B cell (primary cell): Measurements from ENCODE around the gene PDHA1. TPM values are rescaled to one million over a fixed set of nuclear protein-coding genes. Genes with fewer than 3 reads are reported as not detected.

Experiments used
- ATAC-seq: fragments of 200-7000 bp; cut with Tn5 transposase; one replicate; pipeline ENCODE4 v1.10.0; 2021; ENCODE audit warnings: low read depth, mild to moderate bottlenecking, moderate number of reproducible peaks, moderate library complexity
- CTCF ChIA-PET: fragments of 350-600 bp; sonication (Branson Sonifier 250); formaldehyde crosslinking; loops from one replicate; lab custom pipeline; 2021; ENCODE audit warnings: antibody characterized with exemption, inconsistent platforms; lab: Charles Lee
- POLR2A ChIA-PET: fragments of 350-600 bp; sonication (Branson Sonifier 250); formaldehyde crosslinking; loops from one replicate; lab custom pipeline; 2021; ENCODE audit warnings: antibody characterized with exemption; lab: Charles Lee
- DNase-seq: peaks from one replicate; pipeline ENCODE4 v3.0.0; 2013
- H2AFZ ChIP-seq: 2 replicates; pipeline ENCODE4 v1.6.1; 2012; ENCODE audit warnings: mild to moderate bottlenecking, low read depth, low read length; ENCODE audit not compliant: insufficient read depth, poor library complexity, severe bottlenecking
- H3K27ac ChIP-seq, 2 donors: 1 replicate in 1 of 2; 2 replicates in 1 of 2; pipeline ENCODE4 v1.5.1; 2012 to 2013; ENCODE audit warnings: low read length in 2 of 2, mild to moderate bottlenecking in 2 of 2, moderate library complexity in 1 of 2
- H3K27me3 ChIP-seq, 4 experiments: fragments of 200-600 bp in 1 of 4; sonication (generic) in 1 of 4; replicated peaks in 1 of 4; 1 replicate in 2 of 4; 2 replicates in 2 of 4; pipeline versions ENCODE4 v1.6.1 to v1.7.0; 2013 to 2016; ENCODE audit warnings: low read length in 3 of 4, mild to moderate bottlenecking in 2 of 4, mixed read lengths in 1 of 4, moderate library complexity in 1 of 4; ENCODE audit not compliant: insufficient read depth in 4 of 4, control insufficient read depth in 3 of 4; ENCODE audit errors: control extremely low read depth in 1 of 4
- H3K36me3 ChIP-seq, 2 experiments: replicated peaks in 1 of 2; 1 replicate in 1 of 2; 2 replicates in 1 of 2; pipeline versions ENCODE4 v1.6.1 to v1.7.1; 2013; ENCODE audit warnings: low read length in 1 of 2; ENCODE audit not compliant: insufficient read depth in 2 of 2, control insufficient read depth in 1 of 2; ENCODE audit errors: control extremely low read depth in 1 of 2, extremely low read depth in 1 of 2
- H3K4me1 ChIP-seq, 2 donors: fragments of 200-600 bp in 1 of 2; sonication (generic) in 1 of 2; 1 replicate in 1 of 2; 2 replicates in 1 of 2; pipeline versions ENCODE4 v1.5.1 to v1.6.1; 2013 to 2017; ENCODE audit warnings: low read length in 2 of 2; ENCODE audit not compliant: control insufficient read depth in 2 of 2, insufficient read depth in 2 of 2
- H3K4me2 ChIP-seq: replicated peaks from 2 replicates; pipeline ENCODE3; 2012; ENCODE audit warnings: mild to moderate bottlenecking, low read depth, low read length; ENCODE audit not compliant: poor library complexity, severe bottlenecking
- H3K4me3 ChIP-seq, 5 experiments: fragments of 200-600 bp in 1 of 5; sonication (generic) in 1 of 5; 1 replicate in 3 of 5; 2 replicates in 2 of 5; pipeline versions ENCODE4 v1.5.1 to v1.7.0; 2011 to 2016; ENCODE audit warnings: low read length in 4 of 5, mild to moderate bottlenecking in 4 of 5, low read depth in 2 of 5, control low read depth in 1 of 5, moderate library complexity in 1 of 5; ENCODE audit not compliant: insufficient read depth in 1 of 5; ENCODE audit errors: control extremely low read depth in 1 of 5, extremely low read depth in 1 of 5
- H3K79me2 ChIP-seq: fragments of 200-600 bp; sonication (generic); one replicate; pipeline ENCODE4 v1.6.0; 2016; ENCODE audit warnings: low read length; ENCODE audit not compliant: control insufficient read depth, insufficient read depth
- H3K9ac ChIP-seq: fragments of 200-600 bp; sonication (generic); 2 replicates; pipeline ENCODE4 v1.6.1; 2017; ENCODE audit warnings: mild to moderate bottlenecking, low read length, moderate library complexity
- H3K9me3 ChIP-seq, 3 donors: one replicate each; pipeline versions ENCODE4 v1.6.1 to v1.7.1; 2013; ENCODE audit warnings: low read length in 2 of 3; ENCODE audit not compliant: control insufficient read depth in 2 of 3, insufficient read depth in 1 of 3; ENCODE audit errors: control extremely low read depth in 1 of 3
- H4K20me1 ChIP-seq: 2 replicates; pipeline ENCODE4 v1.6.0; 2012; ENCODE audit warnings: mild to moderate bottlenecking, low read length; ENCODE audit not compliant: insufficient read depth, control insufficient read depth, poor library complexity, severe bottlenecking
- H3K27ac Mint-ChIP-seq: one replicate; pipeline ENCODE4 v1.8.0; 2021; ENCODE audit warnings: mixed read lengths
- H3K27me3 Mint-ChIP-seq: one replicate; pipeline ENCODE4 v1.8.0; 2021; ENCODE audit warnings: mixed read lengths
- H3K4me1 Mint-ChIP-seq: one replicate; pipeline ENCODE4 v1.8.0; 2021; ENCODE audit warnings: mixed read lengths
- H3K4me3 Mint-ChIP-seq: one replicate; pipeline ENCODE4 v1.8.0; 2021; ENCODE audit warnings: mixed read lengths
- H3K9me3 Mint-ChIP-seq: one replicate; pipeline ENCODE4 v1.8.0; 2022; ENCODE audit warnings: mixed read lengths; ENCODE audit not compliant: insufficient read depth
- CTCF ChIP-seq: fragments of 200-600 bp; IDR thresholded peaks from one replicate; pipeline ENCODE4 v1.8.0; 2022; ENCODE audit warnings: antibody characterized with exemption, mild to moderate bottlenecking
- EZH2 ChIP-seq: IDR thresholded peaks from 2 replicates; pipeline ENCODE4 v1.6.1; 2012; ENCODE audit warnings: borderline replicate concordance, low read depth, mild to moderate bottlenecking, moderate library complexity, low read length; ENCODE audit not compliant: insufficient read depth, poor library complexity, severe bottlenecking
- WGBS: methylation state at CpG from one replicate; pipeline ENCODE4 v1.1.5; 2013; ENCODE audit warnings: missing lambda C conversion rate; ENCODE audit not compliant: insufficient coverage; 5-methylcytosine and 5-hydroxymethylcytosine counted together
- intact Hi-C: fragments of 100-400 bp; cut with micrococcal nuclease; formaldehyde crosslinking; loops from one replicate; pipeline ENCODE4 v1.10.0; 2022
- polyA plus RNA-seq: library from polyadenylated mRNA; depleted of rRNA; stranded (reverse); fragments of >200 nt; gene quantifications from 2 replicates; pipeline ENCODE4 v1.2.3, GENCODE V29; 2012
- total RNA-seq, 2 donors: library from RNA; stranded (reverse); fragments of 120-200 nt in 1 of 2; gene quantifications; 1 replicate in 1 of 2; 2 replicates in 1 of 2; pipeline versions ENCODE4 v1.2.3 to v1.2.4, GENCODE V29; 2013 to 2022

The PDHA1 gene
- total and polyA plus RNA-seq, 2 donors (not counting 1 experiment from before 2014, with no cell fraction given), result 82.4 to 106 TPM

DNA sequence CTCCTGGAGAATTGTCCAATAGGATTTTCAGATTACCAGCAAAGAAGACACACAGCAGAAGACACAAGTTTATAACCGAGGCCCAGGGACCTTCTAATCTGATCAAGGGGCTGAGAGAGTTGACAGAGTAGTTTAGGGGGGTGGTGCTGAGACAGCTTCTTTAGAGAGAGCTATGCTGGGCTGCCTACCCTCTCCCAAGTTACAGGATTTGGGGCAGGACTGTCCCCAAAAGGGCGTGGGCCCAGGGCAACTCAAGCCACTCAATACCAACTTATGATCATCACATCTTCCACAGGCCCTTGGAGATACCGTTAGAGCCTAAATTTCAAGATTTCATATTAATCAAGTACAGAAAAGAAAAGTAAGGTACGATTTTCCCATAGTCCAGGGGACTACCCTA lies 43.0 kb downstream of the PDHA1 start:
- Histone ChIP-seq H3K27ac (no peak overlapping the region), H3K36me3 (no peaks in the 10 kb centered on the region), H3K9me3 (no peaks in the 10 kb centered on the region), H3K4me3 (no peak overlapping the region), H3K27me3 (no peaks in the 10 kb centered on the region), H3K4me2 (no peak overlapping the region), H3K79me2 (no peaks in the 10 kb centered on the region), H3K4me1 (no peaks in the 10 kb centered on the region), H4K20me1 (no peaks in the 10 kb centered on the region), H2AFZ (no peak overlapping the region), H3K9ac (no peak overlapping the region)
- DNase-seq (no peak), ATAC-seq (no peak)
- no peak overlapping the region for H3K4me3 Mint-ChIP-seq
- no CpG with 5 or more reads among the region's 4 CpGs for WGBS
- no peaks in the 10 kb centered on the region for H3K9me3 Mint-ChIP-seq
- H3K4me1 Mint-ChIP-seq, result no peaks in the 10 kb centered on the region
- ChIA-PET CTCF (no interaction called here), POLR2A (no interaction called here)
- no peak for TF ChIP-seq CTCF
- TF ChIP-seq EZH2, result no peak
- H3K27me3 Mint-ChIP-seq, result peaks cover 3% of the 10 kb centered on the region
- intact Hi-C loops, result no loop called here
- H3K27ac Mint-ChIP-seq, result no peak overlapping the region

DNA sequence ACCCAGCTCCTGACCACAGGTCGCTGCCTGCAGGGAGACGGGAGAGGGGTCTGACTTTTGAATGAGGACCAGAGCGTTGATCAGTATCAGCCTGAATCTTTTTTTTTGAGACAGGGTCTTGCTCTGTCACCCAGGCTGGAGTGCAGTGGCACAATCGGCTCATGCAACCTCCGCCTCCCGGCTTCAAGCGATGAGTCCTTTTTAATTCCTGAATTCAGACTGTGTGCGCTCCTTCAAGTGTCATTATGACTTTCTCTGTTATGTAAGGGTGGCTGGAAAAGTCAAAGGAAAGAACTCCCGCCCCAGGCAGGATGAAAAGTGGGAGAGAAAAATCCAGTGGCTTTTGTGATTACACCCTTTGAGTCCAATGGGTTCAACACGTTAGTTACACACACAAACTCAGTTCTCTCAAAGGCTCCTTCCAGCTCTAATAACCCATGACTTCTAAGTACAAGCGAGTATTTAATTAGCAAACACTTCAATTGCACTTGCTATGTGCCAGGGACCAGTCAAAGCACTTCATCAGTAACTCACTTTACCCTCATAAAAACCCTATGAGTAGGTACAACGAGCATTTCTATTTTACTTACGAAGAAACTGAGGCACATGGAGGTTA lies 44.4 kb downstream of the PDHA1 start:
- Mint-ChIP-seq H3K27me3 (peaks cover 3% of the 10 kb centered on the region), H3K4me1 (no peaks in the 10 kb centered on the region), H3K27ac (no peak overlapping the region), H3K9me3 (no peaks in the 10 kb centered on the region), H3K4me3 (no peak overlapping the region)
- Histone ChIP-seq H2AFZ (no peak overlapping the region), H3K27ac (no peak overlapping the region), H3K79me2 (no peaks in the 10 kb centered on the region), H3K36me3 (no peaks in the 10 kb centered on the region), H3K9me3 (no peaks in the 10 kb centered on the region), H4K20me1 (no peaks in the 10 kb centered on the region), H3K4me3 (no peak overlapping the region), H3K9ac (no peak overlapping the region), H3K4me1 (no peaks in the 10 kb centered on the region), H3K4me2 (no peak overlapping the region), H3K27me3 (no peaks in the 10 kb centered on the region)
- ChIA-PET CTCF (no interaction called here), POLR2A (no interaction called here)
- intact Hi-C loops, result no loop called here
- whole genome bisulfite sequencing, result 89% methylated on average over 3 of the region's 13 CpGs
- no peak for DNase-seq
- TF ChIP-seq EZH2 (no peak), CTCF (no peak)
- ATAC-seq, result no peak
